Activated CD8-positive, alpha-beta memory T cell treated with anti-CD3 and anti-CD28 coated beads, Interleukin-2, amount 50 U/mL, for 1 hour (primary cell): ENCODE measurements around the gene SASH1.

Source experiments
- DNase-seq: peaks from one replicate; pipeline ENCODE4 v3.0.0-alpha.2; 2020; ENCODE audit errors: extremely low read depth

SASH1 gene

GRCh38 chr6:148457137-148457842 lies 114.7 kb downstream of the SASH1 start:
- no peak for DNase-seq

DNA sequence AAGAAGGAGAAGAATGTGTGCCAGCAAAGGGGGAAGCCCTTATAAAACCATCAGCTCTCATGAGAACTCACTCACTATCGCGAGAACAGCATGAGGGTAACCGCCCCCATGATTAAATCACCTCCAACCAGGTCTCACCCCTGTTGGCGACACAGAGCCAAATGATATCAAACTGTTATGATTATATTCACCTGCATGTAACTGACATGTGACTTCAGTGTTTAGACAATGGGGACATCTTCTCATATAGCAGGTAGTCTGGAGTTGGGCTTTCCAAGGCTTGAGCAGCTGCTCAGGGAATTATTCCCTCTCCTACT lies 115.2 kb downstream of the SASH1 start:
- no peak for DNase-seq

GRCh38 chr6:148459238-148459637 lies 116.6 kb downstream of the SASH1 start:
- no peak for DNase-seq

GRCh38 chr6:148460876-148461646 lies 118.4 kb downstream of the SASH1 start:
- DNase-seq = no peak

- DNase-seq = no peak
These were observed 119.4 kb downstream of the SASH1 start for GRCh38 chr6:148461986-148462577.

DNA sequence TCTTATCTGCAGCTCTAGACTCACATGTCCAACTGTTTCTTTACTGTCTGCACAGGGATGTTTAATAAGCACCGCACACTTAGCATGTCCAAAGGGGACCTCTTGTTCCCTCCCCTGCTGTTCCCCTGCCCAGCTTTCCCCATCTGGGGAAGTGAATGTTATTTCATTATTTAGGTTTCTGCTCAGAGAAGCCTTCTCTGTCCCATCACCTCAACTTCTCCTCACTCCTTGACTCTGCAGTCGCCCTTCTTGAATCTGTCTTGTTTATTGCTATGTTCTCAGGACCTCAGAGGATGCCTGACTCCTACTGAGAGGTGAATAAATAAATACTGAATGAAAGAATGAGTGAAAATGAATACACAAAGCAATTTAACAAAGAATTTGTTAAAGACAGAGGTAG lies 121.0 kb downstream of the SASH1 start:
- DNase-seq = no peak

GRCh38 chr6:148464319-148465010 lies 121.8 kb downstream of the SASH1 start:
- no peak for DNase-seq

GRCh38 chr6:148465011-148465335 lies 122.3 kb downstream of the SASH1 start:
- DNase-seq = no peak

- DNase-seq = no peak
These were observed 123.0 kb downstream of the SASH1 start for GRCh38 chr6:148465670-148466069.

- DNase-seq = no peak
These were observed 123.5 kb downstream of the SASH1 start for GRCh38 chr6:148466158-148466557.

GRCh38 chr6:148467926-148468325 lies 125.3 kb downstream of the SASH1 start:
- DNase-seq = no peak

DNA sequence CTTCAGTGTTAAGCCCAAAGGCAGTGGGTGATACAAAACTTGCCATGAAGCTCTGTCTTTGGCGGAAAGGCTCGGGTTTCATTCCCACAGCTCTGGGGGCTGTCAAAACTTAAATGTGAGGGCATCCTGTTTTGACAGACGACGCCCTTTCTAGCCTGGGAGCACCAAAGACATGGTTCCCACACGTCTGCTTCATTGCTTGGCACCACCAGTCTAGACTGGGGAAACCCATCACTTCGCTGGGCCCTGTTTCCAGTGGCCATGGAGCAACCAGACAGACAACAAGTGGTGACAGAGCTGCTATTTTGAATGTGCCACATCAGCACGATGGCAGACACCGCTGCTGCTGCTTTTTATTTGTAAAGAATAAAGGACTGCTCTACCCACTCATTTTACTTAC lies 127.5 kb downstream of the SASH1 start:
- no peak for DNase-seq

GRCh38 chr6:148470606-148471465 lies 128.2 kb downstream of the SASH1 start:
- no peak for DNase-seq

DNA sequence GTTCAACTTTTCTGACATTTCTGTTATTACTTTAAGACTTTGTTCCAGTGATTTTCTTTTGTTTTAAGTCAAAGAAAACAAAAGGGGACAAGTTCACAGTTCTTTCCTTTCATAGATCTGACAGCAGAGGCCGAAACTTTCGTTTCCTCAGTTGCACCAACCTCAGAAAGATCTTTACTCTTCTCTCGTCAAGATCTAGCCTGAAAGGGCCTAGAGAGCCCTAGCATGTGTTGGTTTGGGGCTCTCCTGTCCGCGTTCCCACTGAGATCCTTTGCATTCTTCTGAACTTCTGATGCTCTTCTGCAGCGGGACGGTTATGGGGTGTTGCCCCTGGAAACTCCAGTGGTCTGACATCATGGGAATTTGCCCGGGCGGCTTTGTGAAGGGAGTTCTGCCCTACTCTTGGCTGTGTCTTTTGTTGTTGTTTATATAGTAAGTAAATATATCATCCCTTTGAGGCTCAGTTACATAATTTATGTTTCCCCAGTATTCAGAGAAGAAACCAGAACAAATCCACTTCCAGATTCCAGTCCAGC lies 129.1 kb downstream of the SASH1 start:
- no peak for DNase-seq

DNA sequence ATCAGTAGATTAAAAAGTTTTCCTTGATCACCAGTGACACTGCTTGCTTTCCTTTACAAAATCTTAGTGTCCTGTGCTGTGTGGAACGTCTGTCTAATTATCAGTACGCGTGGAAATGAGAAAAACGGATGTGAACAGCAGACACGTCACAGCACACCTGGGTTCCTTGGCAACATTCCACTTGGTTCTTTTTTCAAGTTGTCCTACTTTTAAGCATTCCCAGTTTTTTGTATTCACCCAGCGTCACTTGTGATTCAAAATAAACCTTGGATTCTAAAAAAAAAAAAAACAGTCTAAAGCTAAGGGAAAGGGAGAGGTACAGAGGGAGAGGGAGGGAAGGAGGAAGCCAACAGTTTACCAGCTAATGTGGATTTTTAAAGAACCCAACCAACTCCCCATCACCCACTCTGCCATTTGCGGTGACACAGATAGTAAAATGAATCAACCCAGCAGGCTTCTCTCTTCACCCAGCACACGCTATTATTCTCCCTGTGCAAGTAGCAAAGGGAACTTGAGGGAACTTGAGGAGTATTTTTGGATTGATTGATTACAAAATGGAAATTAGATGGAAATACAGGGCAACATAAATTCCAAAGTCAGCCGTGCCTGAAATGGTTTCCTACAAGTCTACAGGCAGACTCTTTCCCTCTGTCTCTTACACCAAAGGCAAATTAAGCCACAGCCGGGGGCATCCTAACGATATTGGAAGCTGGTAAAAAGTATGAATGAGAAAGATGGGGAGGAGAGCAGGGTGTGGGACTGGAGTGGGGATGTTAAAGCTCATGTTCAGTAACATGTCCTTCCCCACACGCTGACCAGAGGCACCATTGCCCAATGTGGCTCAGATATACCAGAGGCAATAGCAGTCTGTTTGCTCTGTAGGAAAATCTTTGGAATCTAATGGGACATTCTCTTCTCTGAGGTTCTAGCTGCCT lies 129.8 kb downstream of the SASH1 start:
- no peak for DNase-seq

DNA sequence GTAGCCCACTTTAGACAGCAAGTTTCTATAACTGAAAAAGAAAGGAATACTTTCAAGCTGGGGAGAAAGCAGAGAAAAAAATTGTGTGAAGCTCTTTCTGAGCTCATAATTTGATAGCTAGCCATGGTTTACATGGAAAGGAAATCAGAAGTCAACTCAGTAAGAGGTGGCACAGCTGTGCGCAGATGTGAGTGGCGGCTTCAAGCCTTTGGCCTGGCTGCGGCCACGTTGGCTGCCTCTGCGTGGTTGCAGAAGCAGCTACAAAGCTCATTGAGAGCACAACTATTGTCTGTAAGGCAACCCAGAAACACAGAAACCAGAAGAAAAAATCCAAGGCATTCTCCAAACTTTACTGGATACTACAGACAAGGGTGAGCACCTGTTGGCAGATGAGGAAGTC lies 136.9 kb downstream of the SASH1 start:
- no peak for DNase-seq

GRCh38 chr6:148487461-148487860 lies 144.8 kb downstream of the SASH1 start:
- no peak for DNase-seq

- DNase-seq = no peak
These were observed 149.1 kb downstream of the SASH1 start for GRCh38 chr6:148491638-148492251.

- DNase-seq = no peak
These were observed 150.1 kb downstream of the SASH1 start for GRCh38 chr6:148492654-148493290.
